SU-DHL-6 (cell line): Measurements from ENCODE around the gene OR4D6.

ENCODE experiments used
- H2AFZ ChIP-seq: fragments of 200-600 bp; sonication (generic); 2 replicates; pipeline ENCODE4 v1.6.1; 2014; ENCODE audit warnings: low read depth, mild to moderate bottlenecking, moderate library complexity, mixed read lengths, antibody characterized with exemption, low read length; ENCODE audit not compliant: severe bottlenecking
- H3F3A ChIP-seq: fragments of 200-600 bp; shearing (Covaris generic); 2 replicates; pipeline ENCODE4 v1.6.0; 2016; ENCODE audit warnings: antibody characterized with exemption, mild to moderate bottlenecking; ENCODE audit not compliant: insufficient read depth
- H3K27ac ChIP-seq: fragments of 200-600 bp; sonication (generic); 2 replicates; pipeline ENCODE4 v1.5.1; 2016; ENCODE audit warnings: low read depth, mild to moderate bottlenecking, low read length, moderate library complexity, mixed read lengths
- H3K27me3 ChIP-seq: fragments of 200-600 bp; sonication (generic), shearing (Covaris generic); 2 replicates; pipeline ENCODE4 v1.6.0; 2014; ENCODE audit warnings: mild to moderate bottlenecking, low read length
- H3K36me3 ChIP-seq: fragments of 200-600 bp; sonication (generic); 2 replicates; pipeline ENCODE4 v1.6.1; 2014; ENCODE audit warnings: mild to moderate bottlenecking, low read length, mixed read lengths
- H3K4me2 ChIP-seq: fragments of 300-600, 200-600 bp; shearing (Covaris generic), sonication (generic); 2 replicates; pipeline ENCODE4 v1.6.0; 2014; ENCODE audit warnings: low read length, low read depth, mild to moderate bottlenecking; ENCODE audit not compliant: poor library complexity, severe bottlenecking
- H3K4me3 ChIP-seq: fragments of 200-600 bp; sonication (generic); 2 replicates; pipeline ENCODE4 v1.5.1; 2014; ENCODE audit warnings: antibody characterized with exemption, low read length, mild to moderate bottlenecking, mixed read lengths; ENCODE audit not compliant: insufficient read depth, poor library complexity, severe bottlenecking
- H3K79me2 ChIP-seq: fragments of 200-600 bp; sonication (generic); 2 replicates; pipeline ENCODE4 v1.6.1; 2014; ENCODE audit warnings: mild to moderate bottlenecking, low read length, moderate library complexity; ENCODE audit not compliant: insufficient read depth
- H3K9ac ChIP-seq: fragments of 200-600 bp; sonication (generic); 2 replicates; pipeline ENCODE4 v1.7.0; 2014; ENCODE audit warnings: mild to moderate bottlenecking, low read length
- H3K9me2 ChIP-seq: fragments of 200-600 bp; sonication (generic); replicated peaks from 2 replicates; pipeline ENCODE4 v1.6.1; 2014; ENCODE audit warnings: low read length; ENCODE audit not compliant: insufficient read depth
- H3K9me3 ChIP-seq: fragments of 200-600 bp; sonication (generic); 2 replicates; pipeline ENCODE4 v1.6.1; 2014; ENCODE audit warnings: low read length, mixed read lengths; ENCODE audit not compliant: insufficient read depth
- H4K20me1 ChIP-seq: fragments of 200-600 bp; sonication (generic); 2 replicates; pipeline ENCODE4 v1.6.1; 2014; ENCODE audit warnings: low read depth, mild to moderate bottlenecking, antibody characterized with exemption, low read length, moderate library complexity, mixed read lengths
- CTCF ChIP-seq: fragments of 200-600 bp; sonication (generic); IDR thresholded peaks from one replicate; pipeline ENCODE4 v1.5.1; 2017; ENCODE audit warnings: antibody characterized with exemption, mild to moderate bottlenecking, low read length, moderate library complexity; ENCODE audit not compliant: insufficient read depth, poor library complexity, severe bottlenecking
- EZH2phosphoT487 ChIP-seq: fragments of 200-600 bp; sonication (generic), shearing (Covaris generic); conservative IDR thresholded peaks from 2 replicates; pipeline ENCODE4 v1.6.1; 2018; ENCODE audit warnings: mild to moderate bottlenecking, antibody characterized with exemption, low read length, moderate library complexity, mixed read lengths

Gene OR4D6

GRCh38 chr11:59425131-59425530 lies 31.6 kb upstream of the OR4D6 start:
- H3K4me2 ChIP-seq: no peak overlapping the region
- no peaks in the 10 kb centered on the region for H3K27me3 ChIP-seq
- TF ChIP-seq EZH2phosphoT487: no peak
- no peak for TF ChIP-seq CTCF
- H3K4me3 ChIP-seq: no peak overlapping the region
- no peaks in the 10 kb centered on the region for H3K79me2 ChIP-seq
- no peaks in the 10 kb centered on the region for H3K9me2 ChIP-seq
- no peaks in the 10 kb centered on the region for H3K36me3 ChIP-seq
- no peak overlapping the region for H3K27ac ChIP-seq
- H2AFZ ChIP-seq: no peak overlapping the region
- H3K9me3 ChIP-seq: no peaks in the 10 kb centered on the region
- H3K9ac ChIP-seq: no peak overlapping the region
- H3F3A ChIP-seq: no peaks in the 10 kb centered on the region
- H4K20me1 ChIP-seq: no peaks in the 10 kb centered on the region

GRCh38 chr11:59426361-59427067 lies 30.2 kb upstream of the OR4D6 start, which contains the start of gene OR5A2:
Gene OR5A2, minus strand, starts transcription at chr11:59426413. Its CDS starts 3,460 bp downstream, at chr11:59422953.
- H3K27me3 ChIP-seq: no peaks in the 10 kb centered on the region
- no peak within 1 kb of the TSS for H3K27ac ChIP-seq
- no peaks in the 10 kb centered on the region for H3K36me3 ChIP-seq
- H3K9me2 ChIP-seq: no peaks in the 10 kb centered on the region
- H2AFZ ChIP-seq: no peak within 1 kb of the TSS
- no peak within 1 kb of the TSS for H3K9ac ChIP-seq
- no peaks in the 10 kb centered on the region for H3K79me2 ChIP-seq
- no peaks in the 10 kb centered on the region for H4K20me1 ChIP-seq
- H3F3A ChIP-seq: no peaks in the 10 kb centered on the region
- no peak within 1 kb of the TSS for H3K4me3 ChIP-seq
- TF ChIP-seq CTCF (no peak), EZH2phosphoT487 (no peak)
- no peaks in the 10 kb centered on the region for H3K9me3 ChIP-seq
- no peak within 1 kb of the TSS for H3K4me2 ChIP-seq

- H3K9ac ChIP-seq: no peak overlapping the region
- TF ChIP-seq EZH2phosphoT487: no peak
- no peak for TF ChIP-seq CTCF
Observed at GRCh38 chr11:59427068-59427382, 29.7 kb upstream of the OR4D6 start.

More at GRCh38 chr11:59427068-59427382, 29.7 kb upstream of the OR4D6 start:
- Histone ChIP-seq H3K79me2 (no peaks in the 10 kb centered on the region), H2AFZ (no peak overlapping the region), H3K27me3 (no peaks in the 10 kb centered on the region), H3K9me3 (no peaks in the 10 kb centered on the region), H3F3A (no peaks in the 10 kb centered on the region), H3K4me2 (no peak overlapping the region), H3K36me3 (no peaks in the 10 kb centered on the region), H4K20me1 (no peaks in the 10 kb centered on the region), H3K4me3 (no peak overlapping the region), H3K9me2 (no peaks in the 10 kb centered on the region), H3K27ac (no peak overlapping the region)
